GM19452 (cell line): ENCODE measurements around the gene RBL1.
A peak's percentile ranks its signal among the peaks of the same experiment; 100 is the strongest.

Experiments used
- ATAC-seq: cut with Tn5 transposase; IDR thresholded peaks from one replicate; pipeline ENCODE4 v1.9.1; 2021; ENCODE audit not compliant: unreplicated experiment

The RBL1 gene

GRCh38 chr20:36951198-36951978, 144.4 kb downstream of the RBL1 start, which contains the start of gene SAMHD1:
Gene SAMHD1, minus strand, starts transcription at chr20:36951708. Its CDS starts 65 bp downstream, at chr20:36951643.
- peak; percentile 90 for ATAC-seq

GRCh38 chr20:36950414-36951197, 145.2 kb downstream of the RBL1 start:
- no peak for ATAC-seq
